CD4-positive, alpha-beta T cell (primary cell): ENCODE data around the gene POLE. TPM values are rescaled to one million over a fixed set of nuclear protein-coding genes. Genes with fewer than 3 reads are reported as not detected.

Source experiments
- ATAC-seq: fragments of 200-7000 bp; cut with Tn5 transposase; one replicate; pipeline ENCODE4 v1.10.0; 2022; ENCODE audit warnings: mild to moderate bottlenecking; ENCODE audit not compliant: poor library complexity
- CTCF ChIA-PET: fragments of 350-600 bp; sonication (Branson Sonifier 250); formaldehyde crosslinking; loops from one replicate; lab custom pipeline; 2021; ENCODE audit warnings: antibody characterized with exemption, inconsistent platforms; lab: Charles Lee
- POLR2A ChIA-PET: fragments of 350-600 bp; sonication (Branson Sonifier 250); formaldehyde crosslinking; loops from one replicate; lab custom pipeline; 2021; ENCODE audit warnings: antibody characterized with exemption, inconsistent platforms; lab: Charles Lee
- DNase-seq, 14 experiments: peaks; one replicate each; pipeline ENCODE4 v3.0.0-alpha.2; 2013 to 2020; ENCODE audit warnings: mixed read lengths in 2 of 14
- H3K27ac ChIP-seq, 2 donors: one replicate each; pipeline versions ENCODE4 v1.5.1 to v1.7.0; 2013; ENCODE audit warnings: low read length in 2 of 2, low read depth in 1 of 2, mild to moderate bottlenecking in 1 of 2
- H3K27me3 ChIP-seq, 2 experiments: 1 replicate in 1 of 2; 2 replicates in 1 of 2; pipeline versions ENCODE4 v1.6.1 to v1.7.0; 2013; ENCODE audit warnings: low read length in 2 of 2, control low read depth in 1 of 2, mild to moderate bottlenecking in 1 of 2, moderate library complexity in 1 of 2; ENCODE audit not compliant: insufficient read depth in 2 of 2, control insufficient read depth in 1 of 2
- H3K36me3 ChIP-seq: one replicate; pipeline ENCODE4 v1.6.1; 2013; ENCODE audit warnings: low read length, control low read depth; ENCODE audit not compliant: insufficient read depth
- H3K4me1 ChIP-seq: one replicate; pipeline ENCODE4 v1.6.1; 2013; ENCODE audit warnings: low read length, control low read depth; ENCODE audit not compliant: insufficient read depth
- H3K4me3 ChIP-seq: one replicate; pipeline ENCODE4 v1.5.1; 2013; ENCODE audit warnings: mild to moderate bottlenecking, low read length, moderate library complexity
- H3K9me3 ChIP-seq, 2 experiments: 1 replicate in 1 of 2; 2 replicates in 1 of 2; pipeline versions ENCODE4 v1.6.1 to v1.7.0; 2013; ENCODE audit warnings: low read length in 2 of 2, mild to moderate bottlenecking in 2 of 2, control low read depth in 1 of 2, moderate library complexity in 1 of 2; ENCODE audit not compliant: control insufficient read depth in 1 of 2, insufficient read depth in 1 of 2
- H3K27ac Mint-ChIP-seq: one replicate; pipeline ENCODE4 v1.8.0; 2020; ENCODE audit warnings: mixed read lengths
- H3K27me3 Mint-ChIP-seq: one replicate; pipeline ENCODE4 v1.8.0; 2021; ENCODE audit warnings: mixed read lengths
- H3K36me3 Mint-ChIP-seq: one replicate; pipeline ENCODE4 v1.8.0; 2021; ENCODE audit warnings: low read depth, mixed read lengths
- H3K4me1 Mint-ChIP-seq: one replicate; pipeline ENCODE4 v1.8.0; 2021; ENCODE audit warnings: low read depth, mixed read lengths
- H3K4me3 Mint-ChIP-seq: one replicate; pipeline ENCODE4 v1.8.0; 2020; ENCODE audit warnings: mild to moderate bottlenecking, mixed read lengths
- H3K9me3 Mint-ChIP-seq: one replicate; pipeline ENCODE4 v1.8.0; 2020; ENCODE audit warnings: mixed read lengths
- intact Hi-C, 2 experiments: fragments of 100-400 bp; cut with DNase I in 1 of 2; cut with micrococcal nuclease in 1 of 2; formaldehyde crosslinking; loops; one replicate each; pipeline versions ENCODE4 v1.15.1 to v1.9.0; 2023 to 2025; cut with DNase I, micrococcal nuclease
- total RNA-seq, 174 experiments: library from RNA in 2 of 174; stranded (reverse) in 2 of 174; gene quantifications; one replicate each; pipeline ENCODE4 v1.2.3 and lab custom pipeline; 2021 to 2026
- TF ChIP-seq, protein P1 (sequence below): fragments of 200-600 bp; IDR thresholded peaks from one replicate; pipeline ENCODE4 v1.8.0; 2022; ENCODE audit warnings: antibody characterized with exemption, mild to moderate bottlenecking

POLE gene
- total RNA-seq, 2 experiments from 2014 or later: 41.8 to 46.1 TPM

DNA sequence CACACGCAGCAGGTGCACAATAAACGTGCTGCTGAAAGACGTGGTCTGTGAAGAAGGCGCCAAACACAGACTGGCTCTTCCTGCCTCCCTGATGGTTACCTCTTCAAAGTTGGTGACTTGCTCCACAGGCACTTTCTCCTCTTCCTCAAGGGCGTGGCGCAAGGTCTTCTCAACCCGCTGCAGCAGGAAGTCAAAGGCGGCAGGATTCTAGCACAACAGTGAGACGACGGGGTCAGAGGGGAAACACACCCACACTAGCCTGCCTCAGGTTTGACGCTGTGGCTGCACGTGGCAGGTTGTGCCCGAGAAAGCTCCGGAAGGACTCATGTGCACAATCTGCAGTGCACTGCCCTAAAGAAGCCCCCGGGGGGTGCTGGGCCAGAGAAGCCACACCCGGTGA, 15.0 kb downstream of the POLE start:
- ATAC-seq (no peak), DNase-seq (peak in 1 of 14 experiments; percentile 37)
- intact Hi-C loops: no loop called here
- ChIA-PET POLR2A (no interaction called here), CTCF (no interaction called here)
- Histone ChIP-seq H3K27me3 (no peaks in the 10 kb centered on the region), H3K36me3 (peaks cover 69% of the 10 kb centered on the region), H3K4me3 (no peak overlapping the region), H3K27ac (no peak overlapping the region), H3K4me1 (peaks cover 7% of the 10 kb centered on the region), H3K9me3 (no peaks in the 10 kb centered on the region)
- H3K9me3 Mint-ChIP-seq: no peaks in the 10 kb centered on the region
- TF ChIP-seq, protein P1, sequence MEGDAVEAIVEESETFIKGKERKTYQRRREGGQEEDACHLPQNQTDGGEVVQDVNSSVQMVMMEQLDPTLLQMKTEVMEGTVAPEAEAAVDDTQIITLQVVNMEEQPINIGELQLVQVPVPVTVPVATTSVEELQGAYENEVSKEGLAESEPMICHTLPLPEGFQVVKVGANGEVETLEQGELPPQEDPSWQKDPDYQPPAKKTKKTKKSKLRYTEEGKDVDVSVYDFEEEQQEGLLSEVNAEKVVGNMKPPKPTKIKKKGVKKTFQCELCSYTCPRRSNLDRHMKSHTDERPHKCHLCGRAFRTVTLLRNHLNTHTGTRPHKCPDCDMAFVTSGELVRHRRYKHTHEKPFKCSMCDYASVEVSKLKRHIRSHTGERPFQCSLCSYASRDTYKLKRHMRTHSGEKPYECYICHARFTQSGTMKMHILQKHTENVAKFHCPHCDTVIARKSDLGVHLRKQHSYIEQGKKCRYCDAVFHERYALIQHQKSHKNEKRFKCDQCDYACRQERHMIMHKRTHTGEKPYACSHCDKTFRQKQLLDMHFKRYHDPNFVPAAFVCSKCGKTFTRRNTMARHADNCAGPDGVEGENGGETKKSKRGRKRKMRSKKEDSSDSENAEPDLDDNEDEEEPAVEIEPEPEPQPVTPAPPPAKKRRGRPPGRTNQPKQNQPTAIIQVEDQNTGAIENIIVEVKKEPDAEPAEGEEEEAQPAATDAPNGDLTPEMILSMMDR: no peak
- no peaks in the 10 kb centered on the region for H3K27me3 Mint-ChIP-seq
- H3K4me1 Mint-ChIP-seq: peaks cover 4% of the 10 kb centered on the region
- no peak overlapping the region for H3K4me3 Mint-ChIP-seq
- H3K36me3 Mint-ChIP-seq: peaks cover 89% of the 10 kb centered on the region
- no peak overlapping the region for H3K27ac Mint-ChIP-seq

DNA sequence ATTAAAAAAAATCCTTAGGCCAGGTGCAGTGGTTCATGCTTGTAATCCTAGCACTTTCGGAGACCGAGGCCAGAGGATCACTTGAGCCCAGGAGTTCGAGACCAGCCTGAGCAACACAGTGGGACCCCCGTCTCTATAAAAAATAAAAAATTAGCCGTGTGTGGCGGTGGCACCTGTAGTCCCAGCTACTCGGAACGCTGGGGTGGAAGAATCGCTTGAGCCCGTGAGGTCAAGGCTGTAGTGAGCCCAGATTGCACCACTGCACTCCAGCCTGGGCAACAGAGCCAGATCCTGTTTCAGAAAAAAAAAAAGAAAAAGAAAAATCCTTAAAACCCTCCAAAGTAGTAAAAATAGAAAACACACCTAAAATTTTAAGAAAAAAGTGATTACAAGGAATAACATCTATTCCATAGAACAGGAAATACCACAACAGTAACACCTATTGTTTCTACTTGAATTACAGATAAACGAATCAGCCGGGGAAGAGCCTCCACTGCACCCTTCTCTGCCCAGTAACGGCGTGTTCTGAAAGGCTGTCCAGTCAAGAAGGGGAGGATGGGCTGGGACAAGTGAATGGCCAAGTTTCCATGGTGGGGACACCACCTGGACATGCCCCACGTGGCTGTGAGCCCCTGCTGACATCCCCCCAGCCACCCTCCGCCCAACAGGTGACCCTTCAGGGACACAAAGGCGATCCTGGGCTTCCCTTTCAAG, 17.8 kb downstream of the POLE start:
- Mint-ChIP-seq H3K27ac (no peak overlapping the region), H3K9me3 (no peaks in the 10 kb centered on the region), H3K36me3 (peaks cover 87% of the 10 kb centered on the region), H3K4me3 (no peak overlapping the region), H3K4me1 (peaks cover 4% of the 10 kb centered on the region), H3K27me3 (no peaks in the 10 kb centered on the region)
- TF ChIP-seq, protein P1: no peak
- intact Hi-C loops: no loop called here
- ATAC-seq: no peak
- Histone ChIP-seq H3K9me3 (no peaks in the 10 kb centered on the region), H3K4me3 (no peak overlapping the region), H3K36me3 (peaks cover 71% of the 10 kb centered on the region), H3K27ac (no peak overlapping the region), H3K27me3 (no peaks in the 10 kb centered on the region), H3K4me1 (peaks cover 7% of the 10 kb centered on the region)
- DNase-seq: no peak
- ChIA-PET CTCF (no interaction called here), POLR2A (no interaction called here)

DNA sequence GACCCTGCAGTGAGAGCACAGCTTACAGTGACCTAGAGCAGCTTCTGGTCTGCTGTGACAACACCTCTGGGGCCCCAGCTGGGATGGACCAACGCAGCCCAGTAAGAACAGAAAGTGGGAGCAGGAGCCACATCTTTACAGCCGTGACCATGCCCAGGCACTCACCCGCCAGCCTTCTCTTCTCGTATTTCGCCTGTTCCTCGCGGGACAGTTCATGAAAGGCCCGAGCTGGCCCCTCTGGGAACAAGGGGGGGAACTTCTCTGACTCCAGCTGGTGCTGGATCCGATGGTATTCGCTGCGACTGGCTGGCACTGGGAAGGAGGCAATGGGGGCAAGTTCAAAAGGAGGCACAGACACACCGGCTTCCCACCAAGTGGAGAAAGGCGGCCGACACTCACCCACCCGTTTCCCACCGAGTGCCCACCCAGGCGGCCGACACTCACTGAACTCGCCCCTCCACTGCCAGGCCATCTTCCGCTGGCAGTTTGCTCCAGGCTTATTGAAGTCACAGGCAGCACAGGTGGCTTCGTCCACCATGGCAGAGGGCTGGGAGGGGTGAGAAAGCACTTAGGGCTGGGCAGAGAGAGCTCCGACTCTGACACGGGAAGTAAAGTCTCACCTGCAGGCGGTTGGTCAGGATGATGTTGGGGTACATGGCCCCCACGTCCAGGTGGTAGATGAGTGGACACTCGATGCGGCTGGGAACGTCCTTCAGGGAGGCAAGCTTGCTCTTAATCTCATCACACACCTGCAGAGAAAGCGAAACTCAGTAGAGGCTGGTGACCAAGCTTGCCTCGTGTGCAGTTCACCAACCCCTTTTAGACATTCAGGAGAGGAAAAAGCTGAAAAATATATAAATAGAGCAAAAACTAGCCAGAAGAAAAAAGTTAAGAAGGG, 18.7 kb downstream of the POLE start:
- ATAC-seq: no peak
- ChIA-PET CTCF (no interaction called here), POLR2A (no interaction called here)
- Mint-ChIP-seq H3K27me3 (no peaks in the 10 kb centered on the region), H3K9me3 (no peaks in the 10 kb centered on the region), H3K36me3 (peaks cover 87% of the 10 kb centered on the region), H3K27ac (no peak overlapping the region), H3K4me1 (peaks cover 4% of the 10 kb centered on the region), H3K4me3 (no peak overlapping the region)
- H3K36me3 ChIP-seq: peaks cover 76% of the 10 kb centered on the region
- H3K27me3 ChIP-seq: no peaks in the 10 kb centered on the region
- TF ChIP-seq, protein P1: no peak
- intact Hi-C loops: no loop called here
- H3K4me1 ChIP-seq: peaks cover 7% of the 10 kb centered on the region
- H3K4me3 ChIP-seq: no peak overlapping the region
- DNase-seq: no peak
- no peak overlapping the region for H3K27ac ChIP-seq
- H3K9me3 ChIP-seq: no peaks in the 10 kb centered on the region
